ENCODE data around the gene GPR137. TPM values are rescaled to one million over a fixed set of nuclear protein-coding genes. Genes with fewer than 3 reads are reported as not detected.

The GPR137 gene
- total and polyA plus RNA-seq, 2 experiments from 2014 or later: 16.3 to 32.5 TPM

DNA sequence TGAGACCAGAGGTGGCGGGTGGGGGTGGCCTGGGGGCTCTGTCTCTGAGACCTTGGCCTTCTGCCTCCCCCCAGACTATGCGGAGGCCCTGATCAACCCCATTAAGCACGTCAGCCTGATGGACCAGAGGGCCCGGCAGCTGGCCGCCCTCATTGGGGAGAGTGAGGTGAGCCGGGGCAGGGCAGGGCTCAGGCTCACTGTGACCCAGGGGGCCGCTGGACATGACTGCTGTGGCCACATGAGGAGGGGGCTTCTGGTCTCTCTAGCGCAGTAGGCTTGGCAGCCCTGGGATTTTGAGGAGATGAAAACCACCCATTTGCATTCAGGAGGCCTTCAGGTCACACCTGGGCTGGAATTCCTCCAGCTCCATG, 21.7 kb upstream of the GPR137 start:
- Histone ChIP-seq H2AFZ (no peak overlapping the region), H3K9me2 (ENCODE audit: insufficient read depth) (no peaks in the 10 kb centered on the region), H3K79me2 (replicated peaks; ENCODE audit: insufficient read depth) (no peaks in the 10 kb centered on the region), H3K36me3 (ENCODE audit: insufficient read depth) (peaks cover 6% of the 10 kb centered on the region), H3K4me2 (no peak overlapping the region), H3K4me3 (no peak overlapping the region), H3K27me3 (ENCODE audit: insufficient read depth) (no peaks in the 10 kb centered on the region), H3K4me1 (ENCODE audit: insufficient read depth) (0 out of 2 replicates have a peak, but pooled peaks cover 8% of the 10 kb centered on the region), H3K27ac (ENCODE audit: low read depth) (0 out of 2 replicates have a peak overlapping the region, but pooled peaks have one; percentile 32), H3F3A (replicated peaks; ENCODE audit: low read depth) (peaks cover 12% of the 10 kb centered on the region; the same call in 1 of the 2 replicates), H4K20me1 (replicated peaks; ENCODE audit: insufficient read depth) (0 out of 2 replicates have a peak, but pooled peaks cover 4% of the 10 kb centered on the region)
- no peak overlapping the region for H3K27ac Mint-ChIP-seq
- no peak overlapping the region for H3K4me3 Mint-ChIP-seq
- H3K9me3 Mint-ChIP-seq: no peaks in the 10 kb centered on the region; the same call in 2 of the 3 replicates
- peaks cover 17% of the 10 kb centered on the region for H3K4me1 Mint-ChIP-seq
- DNase-seq (ENCODE audit: low spot score): no peak
- ATAC-seq: no peak
- H3K27me3 Mint-ChIP-seq (ENCODE audit: insufficient read depth, low read depth, poor library complexity): peaks cover 10% of the 10 kb centered on the region
- TF ChIP-seq NANOG (IDR thresholded peaks at IDR 0.05; ENCODE audit: borderline replicate concordance) (no peak), STAT1 (IDR thresholded peaks at IDR 0.05; ENCODE audit: unreplicated experiment) (no peak), ZNF331 (CRISPR knock-in tag; IDR thresholded peaks at IDR 0.05; ENCODE audit: low read depth) (no peak), EZH2phosphoT487 (IDR thresholded peaks at IDR 0.05; ENCODE audit: unreplicated experiment) (no peak), CREB1 (CRISPR knock-in tag; IDR thresholded peaks at IDR 0.05; ENCODE audit: low read depth) (no peak), JUNB (IDR thresholded peaks at IDR 0.05; ENCODE audit: unreplicated experiment) (no peak), ZNF114 (CRISPR knock-in tag; IDR thresholded peaks at IDR 0.05) (no peak), EZH2 (IDR thresholded peaks at IDR 0.05; ENCODE audit: low read depth, unreplicated experiment) (no peak), POLR2AphosphoS5 (IDR thresholded peaks at IDR 0.05; ENCODE audit: low read depth) (no peak)
- TF ChIP-seq, protein P1, sequence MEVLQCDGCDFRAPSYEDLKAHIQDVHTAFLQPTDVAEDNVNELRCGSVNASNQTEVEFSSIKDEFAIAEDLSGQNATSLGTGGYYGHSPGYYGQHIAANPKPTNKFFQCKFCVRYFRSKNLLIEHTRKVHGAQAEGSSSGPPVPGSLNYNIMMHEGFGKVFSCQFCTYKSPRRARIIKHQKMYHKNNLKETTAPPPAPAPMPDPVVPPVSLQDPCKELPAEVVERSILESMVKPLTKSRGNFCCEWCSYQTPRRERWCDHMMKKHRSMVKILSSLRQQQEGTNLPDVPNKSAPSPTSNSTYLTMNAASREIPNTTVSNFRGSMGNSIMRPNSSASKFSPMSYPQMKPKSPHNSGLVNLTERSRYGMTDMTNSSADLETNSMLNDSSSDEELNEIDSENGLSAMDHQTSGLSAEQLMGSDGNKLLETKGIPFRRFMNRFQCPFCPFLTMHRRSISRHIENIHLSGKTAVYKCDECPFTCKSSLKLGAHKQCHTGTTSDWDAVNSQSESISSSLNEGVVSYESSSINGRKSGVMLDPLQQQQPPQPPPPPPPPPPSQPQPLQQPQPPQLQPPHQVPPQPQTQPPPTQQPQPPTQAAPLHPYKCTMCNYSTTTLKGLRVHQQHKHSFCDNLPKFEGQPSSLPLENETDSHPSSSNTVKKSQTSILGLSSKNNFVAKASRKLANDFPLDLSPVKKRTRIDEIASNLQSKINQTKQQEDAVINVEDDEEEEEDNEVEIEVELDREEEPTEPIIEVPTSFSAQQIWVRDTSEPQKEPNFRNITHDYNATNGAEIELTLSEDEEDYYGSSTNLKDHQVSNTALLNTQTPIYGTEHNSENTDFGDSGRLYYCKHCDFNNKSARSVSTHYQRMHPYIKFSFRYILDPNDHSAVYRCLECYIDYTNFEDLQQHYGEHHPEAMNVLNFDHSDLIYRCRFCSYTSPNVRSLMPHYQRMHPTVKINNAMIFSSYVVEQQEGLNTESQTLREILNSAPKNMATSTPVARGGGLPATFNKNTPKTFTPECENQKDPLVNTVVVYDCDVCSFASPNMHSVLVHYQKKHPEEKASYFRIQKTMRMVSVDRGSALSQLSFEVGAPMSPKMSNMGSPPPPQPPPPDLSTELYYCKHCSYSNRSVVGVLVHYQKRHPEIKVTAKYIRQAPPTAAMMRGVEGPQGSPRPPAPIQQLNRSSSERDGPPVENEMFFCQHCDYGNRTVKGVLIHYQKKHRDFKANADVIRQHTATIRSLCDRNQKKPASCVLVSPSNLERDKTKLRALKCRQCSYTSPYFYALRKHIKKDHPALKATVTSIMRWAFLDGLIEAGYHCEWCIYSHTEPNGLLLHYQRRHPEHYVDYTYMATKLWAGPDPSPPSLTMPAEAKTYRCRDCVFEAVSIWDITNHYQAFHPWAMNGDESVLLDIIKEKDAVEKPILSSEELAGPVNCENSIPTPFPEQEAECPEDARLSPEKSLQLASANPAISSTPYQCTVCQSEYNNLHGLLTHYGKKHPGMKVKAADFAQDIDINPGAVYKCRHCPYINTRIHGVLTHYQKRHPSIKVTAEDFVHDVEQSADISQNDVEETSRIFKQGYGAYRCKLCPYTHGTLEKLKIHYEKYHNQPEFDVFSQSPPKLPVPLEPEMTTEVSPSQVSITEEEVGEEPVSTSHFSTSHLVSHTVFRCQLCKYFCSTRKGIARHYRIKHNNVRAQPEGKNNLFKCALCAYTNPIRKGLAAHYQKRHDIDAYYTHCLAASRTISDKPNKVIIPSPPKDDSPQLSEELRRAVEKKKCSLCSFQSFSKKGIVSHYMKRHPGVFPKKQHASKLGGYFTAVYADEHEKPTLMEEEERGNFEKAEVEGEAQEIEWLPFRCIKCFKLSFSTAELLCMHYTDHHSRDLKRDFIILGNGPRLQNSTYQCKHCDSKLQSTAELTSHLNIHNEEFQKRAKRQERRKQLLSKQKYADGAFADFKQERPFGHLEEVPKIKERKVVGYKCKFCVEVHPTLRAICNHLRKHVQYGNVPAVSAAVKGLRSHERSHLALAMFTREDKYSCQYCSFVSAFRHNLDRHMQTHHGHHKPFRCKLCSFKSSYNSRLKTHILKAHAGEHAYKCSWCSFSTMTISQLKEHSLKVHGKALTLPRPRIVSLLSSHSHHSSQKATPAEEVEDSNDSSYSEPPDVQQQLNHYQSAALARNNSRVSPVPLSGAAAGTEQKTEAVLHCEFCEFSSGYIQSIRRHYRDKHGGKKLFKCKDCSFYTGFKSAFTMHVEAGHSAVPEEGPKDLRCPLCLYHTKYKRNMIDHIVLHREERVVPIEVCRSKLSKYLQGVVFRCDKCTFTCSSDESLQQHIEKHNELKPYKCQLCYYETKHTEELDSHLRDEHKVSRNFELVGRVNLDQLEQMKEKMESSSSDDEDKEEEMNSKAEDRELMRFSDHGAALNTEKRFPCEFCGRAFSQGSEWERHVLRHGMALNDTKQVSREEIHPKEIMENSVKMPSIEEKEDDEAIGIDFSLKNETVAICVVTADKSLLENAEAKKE (CRISPR knock-in tag; IDR thresholded peaks at IDR 0.05): no peak
- TF ChIP-seq, protein P2, sequence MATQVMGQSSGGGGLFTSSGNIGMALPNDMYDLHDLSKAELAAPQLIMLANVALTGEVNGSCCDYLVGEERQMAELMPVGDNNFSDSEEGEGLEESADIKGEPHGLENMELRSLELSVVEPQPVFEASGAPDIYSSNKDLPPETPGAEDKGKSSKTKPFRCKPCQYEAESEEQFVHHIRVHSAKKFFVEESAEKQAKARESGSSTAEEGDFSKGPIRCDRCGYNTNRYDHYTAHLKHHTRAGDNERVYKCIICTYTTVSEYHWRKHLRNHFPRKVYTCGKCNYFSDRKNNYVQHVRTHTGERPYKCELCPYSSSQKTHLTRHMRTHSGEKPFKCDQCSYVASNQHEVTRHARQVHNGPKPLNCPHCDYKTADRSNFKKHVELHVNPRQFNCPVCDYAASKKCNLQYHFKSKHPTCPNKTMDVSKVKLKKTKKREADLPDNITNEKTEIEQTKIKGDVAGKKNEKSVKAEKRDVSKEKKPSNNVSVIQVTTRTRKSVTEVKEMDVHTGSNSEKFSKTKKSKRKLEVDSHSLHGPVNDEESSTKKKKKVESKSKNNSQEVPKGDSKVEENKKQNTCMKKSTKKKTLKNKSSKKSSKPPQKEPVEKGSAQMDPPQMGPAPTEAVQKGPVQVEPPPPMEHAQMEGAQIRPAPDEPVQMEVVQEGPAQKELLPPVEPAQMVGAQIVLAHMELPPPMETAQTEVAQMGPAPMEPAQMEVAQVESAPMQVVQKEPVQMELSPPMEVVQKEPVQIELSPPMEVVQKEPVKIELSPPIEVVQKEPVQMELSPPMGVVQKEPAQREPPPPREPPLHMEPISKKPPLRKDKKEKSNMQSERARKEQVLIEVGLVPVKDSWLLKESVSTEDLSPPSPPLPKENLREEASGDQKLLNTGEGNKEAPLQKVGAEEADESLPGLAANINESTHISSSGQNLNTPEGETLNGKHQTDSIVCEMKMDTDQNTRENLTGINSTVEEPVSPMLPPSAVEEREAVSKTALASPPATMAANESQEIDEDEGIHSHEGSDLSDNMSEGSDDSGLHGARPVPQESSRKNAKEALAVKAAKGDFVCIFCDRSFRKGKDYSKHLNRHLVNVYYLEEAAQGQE (IDR thresholded peaks at IDR 0.05; ENCODE audit: unreplicated experiment): no peak
- TF ChIP-seq, protein P3, sequence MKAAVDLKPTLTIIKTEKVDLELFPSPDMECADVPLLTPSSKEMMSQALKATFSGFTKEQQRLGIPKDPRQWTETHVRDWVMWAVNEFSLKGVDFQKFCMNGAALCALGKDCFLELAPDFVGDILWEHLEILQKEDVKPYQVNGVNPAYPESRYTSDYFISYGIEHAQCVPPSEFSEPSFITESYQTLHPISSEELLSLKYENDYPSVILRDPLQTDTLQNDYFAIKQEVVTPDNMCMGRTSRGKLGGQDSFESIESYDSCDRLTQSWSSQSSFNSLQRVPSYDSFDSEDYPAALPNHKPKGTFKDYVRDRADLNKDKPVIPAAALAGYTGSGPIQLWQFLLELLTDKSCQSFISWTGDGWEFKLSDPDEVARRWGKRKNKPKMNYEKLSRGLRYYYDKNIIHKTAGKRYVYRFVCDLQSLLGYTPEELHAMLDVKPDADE (IDR thresholded peaks at IDR 0.05): no peak
- TF ChIP-seq, protein P4, sequence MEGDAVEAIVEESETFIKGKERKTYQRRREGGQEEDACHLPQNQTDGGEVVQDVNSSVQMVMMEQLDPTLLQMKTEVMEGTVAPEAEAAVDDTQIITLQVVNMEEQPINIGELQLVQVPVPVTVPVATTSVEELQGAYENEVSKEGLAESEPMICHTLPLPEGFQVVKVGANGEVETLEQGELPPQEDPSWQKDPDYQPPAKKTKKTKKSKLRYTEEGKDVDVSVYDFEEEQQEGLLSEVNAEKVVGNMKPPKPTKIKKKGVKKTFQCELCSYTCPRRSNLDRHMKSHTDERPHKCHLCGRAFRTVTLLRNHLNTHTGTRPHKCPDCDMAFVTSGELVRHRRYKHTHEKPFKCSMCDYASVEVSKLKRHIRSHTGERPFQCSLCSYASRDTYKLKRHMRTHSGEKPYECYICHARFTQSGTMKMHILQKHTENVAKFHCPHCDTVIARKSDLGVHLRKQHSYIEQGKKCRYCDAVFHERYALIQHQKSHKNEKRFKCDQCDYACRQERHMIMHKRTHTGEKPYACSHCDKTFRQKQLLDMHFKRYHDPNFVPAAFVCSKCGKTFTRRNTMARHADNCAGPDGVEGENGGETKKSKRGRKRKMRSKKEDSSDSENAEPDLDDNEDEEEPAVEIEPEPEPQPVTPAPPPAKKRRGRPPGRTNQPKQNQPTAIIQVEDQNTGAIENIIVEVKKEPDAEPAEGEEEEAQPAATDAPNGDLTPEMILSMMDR (conservative IDR thresholded peaks at IDR 0.05; ENCODE audit: low read depth in 2 of 2): no peak
- peaks cover 72% of the 10 kb centered on the region for H3K36me3 Mint-ChIP-seq (ENCODE audit: low read depth)

Data from GM23338 (cell line).